IMR-90 (cell line): ENCODE measurements around the gene LSG1. TPM values are rescaled to one million over a fixed set of nuclear protein-coding genes. Genes with fewer than 3 reads are reported as not detected.

Experiments used
- ATAC-seq: fragments of 200-7000 bp; cut with Tn5 transposase; 2 replicates; pipeline ENCODE4 v1.9.1; 2020; ENCODE audit warnings: low read depth, mild to moderate bottlenecking, moderate library complexity
- BruUV-seq: library from RNA; stranded (reverse); fragments of 400-500 nt; replicated peaks from 2 replicates; lab custom pipeline; 2021; lab: Mats Ljungman, UMichigan
- CTCF ChIA-PET: fragments of 300-600 bp; formaldehyde crosslinking; extraction: SDS; loops from one replicate; lab custom pipeline; 2021; ENCODE audit warnings: antibody characterized with exemption; lab: Yijun Ruan, JAX
- POLR2A ChIA-PET: fragments of 300-600 bp; sonication (Branson Sonifier 250); formaldehyde crosslinking; loops from one replicate; lab custom pipeline; 2022; ENCODE audit warnings: antibody characterized with exemption; ENCODE audit not compliant: unreplicated experiment; lab: Charles Lee
- DNase-seq: peaks from one replicate; pipeline ENCODE4 v3.0.0; 2013
- H2AFZ ChIP-seq: replicated peaks from 2 replicates; pipeline ENCODE3; 2013; ENCODE audit warnings: low read length, mild to moderate bottlenecking; ENCODE audit not compliant: poor library complexity
- H2AK5ac ChIP-seq: 2 replicates; pipeline ENCODE4 v1.6.1; 2013; ENCODE audit warnings: low read depth, low read length, inconsistent platforms
- H2AK9ac ChIP-seq: replicated peaks from 2 replicates; pipeline ENCODE3; 2013; ENCODE audit warnings: mild to moderate bottlenecking, low read depth, low read length, moderate library complexity; ENCODE audit not compliant: poor library complexity
- H2BK120ac ChIP-seq: 2 replicates; pipeline ENCODE4 v1.6.1; 2013; ENCODE audit warnings: low read depth, low read length, inconsistent platforms
- H2BK15ac ChIP-seq: 3 replicates; pipeline ENCODE4 v1.6.1; 2013; ENCODE audit warnings: low read depth, low read length, inconsistent platforms
- H2BK20ac ChIP-seq: 2 replicates; pipeline ENCODE4 v1.6.1; 2013; ENCODE audit warnings: low read depth, mild to moderate bottlenecking, inconsistent platforms, low read length, moderate library complexity
- H2BK5ac ChIP-seq: 2 replicates; pipeline ENCODE4 v1.6.1; 2013; ENCODE audit warnings: mild to moderate bottlenecking, low read depth, low read length, inconsistent platforms; ENCODE audit not compliant: poor library complexity, severe bottlenecking
- H3K14ac ChIP-seq: replicated peaks from 2 replicates; pipeline ENCODE4 v1.6.1; 2013; ENCODE audit warnings: low read depth, low read length, inconsistent platforms
- H3K18ac ChIP-seq: 2 replicates; pipeline ENCODE4 v1.6.1; 2013; ENCODE audit warnings: low read depth, low read length, control low read depth
- H3K23ac ChIP-seq: 2 replicates; pipeline ENCODE4 v1.6.1; 2013; ENCODE audit warnings: low read depth, low read length, inconsistent platforms
- H3K27ac ChIP-seq: 2 replicates; pipeline ENCODE4 v1.5.1; 2013; ENCODE audit warnings: mild to moderate bottlenecking, control low read depth, low read length; ENCODE audit not compliant: insufficient read depth
- H3K27me3 ChIP-seq: 2 replicates; pipeline ENCODE4 v1.6.1; 2013; ENCODE audit warnings: low read length; ENCODE audit not compliant: control insufficient read depth, insufficient read depth
- H3K36me3 ChIP-seq: 2 replicates; pipeline ENCODE4 v1.6.1; 2013; ENCODE audit warnings: low read length, mixed read lengths; ENCODE audit not compliant: control insufficient read depth, insufficient read depth
- H3K4ac ChIP-seq: 2 replicates; pipeline ENCODE4 v1.6.1; 2013; ENCODE audit warnings: low read depth, low read length, inconsistent platforms
- H3K4me1 ChIP-seq: 2 replicates; pipeline ENCODE4 v1.6.1; 2013; ENCODE audit warnings: low read length, mixed read lengths; ENCODE audit not compliant: control insufficient read depth, insufficient read depth
- H3K4me2 ChIP-seq: 2 replicates; pipeline ENCODE4 v1.6.1; 2013; ENCODE audit warnings: low read depth, mild to moderate bottlenecking, control low read depth, low read length, moderate library complexity
- H3K4me3 ChIP-seq: 2 replicates; pipeline ENCODE4 v1.5.1; 2013; ENCODE audit warnings: low read depth, mild to moderate bottlenecking, control low read depth, low read length, moderate library complexity; ENCODE audit not compliant: insufficient read depth
- H3K56ac ChIP-seq: 2 replicates; pipeline ENCODE4 v1.6.1; 2013; ENCODE audit warnings: low read length, inconsistent platforms; ENCODE audit not compliant: insufficient read depth; ENCODE audit errors: extremely low read depth
- H3K79me1 ChIP-seq, 2 experiments: 2 replicates each; pipeline ENCODE4 v1.6.1; 2013; ENCODE audit warnings: low read length in 2 of 2, inconsistent platforms in 1 of 2, low read depth in 1 of 2
- H3K9ac ChIP-seq: 2 replicates; pipeline ENCODE4 v1.6.1; 2013; ENCODE audit warnings: low read depth, low read length, control low read depth
- H3K9me1 ChIP-seq: 2 replicates; pipeline ENCODE4 v1.6.1; 2013; ENCODE audit warnings: low read length, inconsistent platforms; ENCODE audit not compliant: insufficient read depth
- H3K9me3 ChIP-seq: 2 replicates; pipeline ENCODE4 v1.6.1; 2013; ENCODE audit warnings: low read length; ENCODE audit not compliant: control insufficient read depth, insufficient read depth
- H4K20me1 ChIP-seq: 2 replicates; pipeline ENCODE4 v1.6.1; 2013; ENCODE audit warnings: low read length, inconsistent platforms; ENCODE audit not compliant: insufficient read depth
- H4K5ac ChIP-seq: 2 replicates; pipeline ENCODE4 v1.6.1; 2013; ENCODE audit warnings: mild to moderate bottlenecking, low read depth, low read length, control low read depth
- H4K8ac ChIP-seq, 2 experiments: 2 replicates each; pipeline ENCODE4 v1.6.1; 2013; ENCODE audit warnings: low read depth in 2 of 2, low read length in 2 of 2, control low read depth in 1 of 2, inconsistent platforms in 1 of 2
- H4K91ac ChIP-seq: 2 replicates; pipeline ENCODE4 v1.6.1; 2013; ENCODE audit warnings: low read depth, low read length, inconsistent platforms; ENCODE audit not compliant: insufficient read depth
- BHLHE40 ChIP-seq: fragments of 150-350 bp; IDR thresholded peaks from 2 replicates; pipeline ENCODE4 v1.6.1; 2016; ENCODE audit warnings: mild to moderate bottlenecking, low read depth, low read length
- CEBPB ChIP-seq: IDR thresholded peaks from 2 replicates; pipeline ENCODE4 v1.6.1; 2012; ENCODE audit warnings: low read depth, low read length, improper control_type of control experiment
- CHD1 ChIP-seq: IDR thresholded peaks from 2 replicates; pipeline ENCODE4 v1.6.1; 2012; ENCODE audit warnings: low read depth, low read length, improper control_type of control experiment
- CTCF ChIP-seq: conservative IDR thresholded peaks from 2 replicates; pipeline ENCODE4 v1.5.1; 2012; ENCODE audit warnings: mild to moderate bottlenecking, low read depth, low read length, improper control_type of control experiment
- ELK1 ChIP-seq: fragments of 150-350 bp; IDR thresholded peaks from 2 replicates; pipeline ENCODE4 v1.6.1; 2016; ENCODE audit warnings: low read depth, mild to moderate bottlenecking, low read length, moderate library complexity, borderline replicate concordance
- FOS ChIP-seq: fragments of 150-350 bp; IDR thresholded peaks from 2 replicates; pipeline ENCODE4 v1.6.1; 2016; ENCODE audit warnings: low read depth, low read length
- MAFK ChIP-seq: IDR thresholded peaks from 2 replicates; pipeline ENCODE4 v1.6.1; 2012; ENCODE audit warnings: low read depth, low read length, improper control_type of control experiment
- MAZ ChIP-seq: IDR thresholded peaks from 2 replicates; pipeline ENCODE4 v1.6.1; 2012; ENCODE audit warnings: low read depth, mild to moderate bottlenecking, low read length, improper control_type of control experiment, moderate library complexity, borderline replicate concordance
- MXI1 ChIP-seq: IDR thresholded peaks from 2 replicates; pipeline ENCODE4 v1.6.1; 2012; ENCODE audit warnings: low read depth, mild to moderate bottlenecking, low read length, moderate library complexity, borderline replicate concordance
- POLR2A ChIP-seq: IDR thresholded peaks from 2 replicates; pipeline ENCODE4 v1.6.1; 2012; ENCODE audit warnings: mild to moderate bottlenecking, low read depth, low read length
- RAD21 ChIP-seq: IDR thresholded peaks from 2 replicates; pipeline ENCODE4 v1.6.1; 2012; ENCODE audit warnings: low read length, improper control_type of control experiment
- RCOR1 ChIP-seq: IDR thresholded peaks from 2 replicates; pipeline ENCODE4 v1.6.1; 2012; ENCODE audit warnings: mild to moderate bottlenecking, low read length, improper control_type of control experiment; ENCODE audit not compliant: insufficient replicate concordance
- RFX5 ChIP-seq: IDR thresholded peaks from 2 replicates; pipeline ENCODE4 v1.8.0; 2012; ENCODE audit warnings: low read depth, mild to moderate bottlenecking, low read length, moderate library complexity
- SMC3 ChIP-seq: fragments of 150-350 bp; IDR thresholded peaks from 2 replicates; pipeline ENCODE4 v1.6.1; 2016; ENCODE audit warnings: low read depth, mild to moderate bottlenecking, antibody characterized with exemption, low read length, moderate library complexity
- WGBS, 2 experiments: methylation state at CpG; one replicate each; pipeline versions ENCODE4 v1.1.5 to v1.1.7; 2013; ENCODE audit warnings: missing lambda C conversion rate in 2 of 2; ENCODE audit not compliant: insufficient read length in 1 of 2; ENCODE audit errors: extremely low coverage in 2 of 2; 5-methylcytosine and 5-hydroxymethylcytosine counted together
- dilution Hi-C: fragments of 300-500 bp; cut with HindIII; formaldehyde crosslinking; loops from one replicate; pipeline ENCODE4 v1.14.3; 2018; ENCODE audit warnings: low sequenced_read_pairs; ENCODE audit not compliant: unreplicated experiment
- in situ Hi-C: fragments of 300-500 bp; cut with MboI; formaldehyde crosslinking; loops from 3 replicates; pipeline ENCODE4 v1.14.3; 2019; ENCODE audit warnings: low sequenced_read_pairs, inconsistent platforms, mixed read lengths
- intact Hi-C: fragments of 100-400 bp; cut with micrococcal nuclease; formaldehyde crosslinking; loops from 2 replicates; pipeline ENCODE4 v1.10.0; 2022
- polyA plus RNA-seq, 3 experiments: library from polyadenylated mRNA; depleted of rRNA; stranded (reverse); fragments of >200 nt; gene quantifications; 2 replicates each; pipeline ENCODE4 v1.2.3, GENCODE V29; 2012; ENCODE audit warnings: low replicate concordance in 1 of 3
- total RNA-seq: library from RNA; depleted of rRNA; stranded (reverse); fragments of >200 nt; gene quantifications from 2 replicates; pipeline ENCODE4 v1.2.3, GENCODE V29; 2012
- TF ChIP-seq, protein P1 (sequence below): fragments of 150-350 bp; IDR thresholded peaks from 2 replicates; pipeline ENCODE4 v1.6.1; 2017; ENCODE audit warnings: mild to moderate bottlenecking, antibody characterized with exemption, low read length, low read depth

LSG1 gene
- total and polyA plus RNA-seq, 2 of the 4 experiments (the other 2 are of a cell fraction): 26.8 to 45.2 TPM

- H2BK5ac ChIP-seq: no peak overlapping the region
- peaks cover 19% of the 10 kb centered on the region for H3K36me3 ChIP-seq
- H2BK120ac ChIP-seq: no peak overlapping the region
- H3K4me3 ChIP-seq: no peak overlapping the region
- ChIA-PET POLR2A (no interaction called here), CTCF (interaction anchor here (0.5 kb wide), 1 partner anchor 616 kb away, joined by 9 read pairs; no protein-coding TSS in a partner anchor)
- no peak overlapping the region for H2AK9ac ChIP-seq
- no peaks in the 10 kb centered on the region; the same call in 1 of the 2 replicates for H3K4me1 ChIP-seq
- ATAC-seq (no peak), DNase-seq (no peak)
- H3K4me2 ChIP-seq: no peak overlapping the region
- no peak overlapping the region for H3K9ac ChIP-seq
- no peak overlapping the region for H2BK20ac ChIP-seq
- TF ChIP-seq ELK1 (no peak), BHLHE40 (no peak), RFX5 (no peak), CEBPB (no peak), CTCF (no peak), MAFK (no peak), POLR2A (no peak), CHD1 (no peak), SMC3 (no peak), RAD21 (no peak), MAZ (no peak), RCOR1 (no peak), MXI1 (no peak), FOS (no peak)
- TF ChIP-seq, protein P1, sequence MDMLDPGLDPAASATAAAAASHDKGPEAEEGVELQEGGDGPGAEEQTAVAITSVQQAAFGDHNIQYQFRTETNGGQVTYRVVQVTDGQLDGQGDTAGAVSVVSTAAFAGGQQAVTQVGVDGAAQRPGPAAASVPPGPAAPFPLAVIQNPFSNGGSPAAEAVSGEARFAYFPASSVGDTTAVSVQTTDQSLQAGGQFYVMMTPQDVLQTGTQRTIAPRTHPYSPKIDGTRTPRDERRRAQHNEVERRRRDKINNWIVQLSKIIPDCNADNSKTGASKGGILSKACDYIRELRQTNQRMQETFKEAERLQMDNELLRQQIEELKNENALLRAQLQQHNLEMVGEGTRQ: no peak
- H3K79me1 ChIP-seq: peaks cover 7 to 14% of the 10 kb centered on the region in 2 experiments; a peak in 2 of 4 replicates
- dilution Hi-C loops: no loop called here
- H3K18ac ChIP-seq: no peak overlapping the region
- H3K27me3 ChIP-seq: no peaks in the 10 kb centered on the region
- no peak overlapping the region for H4K91ac ChIP-seq
- H4K20me1 ChIP-seq: no peaks in the 10 kb centered on the region
- H2AK5ac ChIP-seq: no peak overlapping the region
- in situ Hi-C loops: no loop called here
- H3K27ac ChIP-seq: no peak overlapping the region; the same call in 1 of the 2 replicates
- no peak overlapping the region for H3K4ac ChIP-seq
- H3K56ac ChIP-seq: no peak overlapping the region
- intact Hi-C loops: no loop called here
- no peak overlapping the region for H2BK15ac ChIP-seq
- no peaks in the 10 kb centered on the region for H3K9me1 ChIP-seq
- no peak overlapping the region for H3K23ac ChIP-seq
- no peak overlapping the region for H3K14ac ChIP-seq
- H2AFZ ChIP-seq: no peak overlapping the region
- 89% methylated on average over 3 of the region's 5 CpGs; no CpG with 5 or more reads in 1 of the 2 experiments for WGBS, 2 experiments
- no peaks in the 10 kb centered on the region for H3K9me3 ChIP-seq
- H4K5ac ChIP-seq: no peak overlapping the region
- H4K8ac ChIP-seq: no peak overlapping the region
- no TSS peak for BruUV-seq
Observed at GRCh38 chr3:194658477-194659242, 13.3 kb downstream of the LSG1 start.
